COLO829 (cell line): ENCODE results near the gene SLC31A2.

ENCODE experiments used
- DNase-seq: peaks from one replicate; pipeline ENCODE4 v3.0.0; 2012; ENCODE audit warnings: low spot score

SLC31A2 gene

GRCh38 chr9:113186137-113186755 lies 35.4 kb downstream of the SLC31A2 start:
- DNase-seq: no peak

GRCh38 chr9:113187929-113188595 lies 37.3 kb downstream of the SLC31A2 start:
- peak; percentile 89 for DNase-seq

- DNase-seq: no peak
These were observed 41.6 kb downstream of the SLC31A2 start for GRCh38 chr9:113192455-113192854.

- DNase-seq: no peak
These were observed 49.0 kb downstream of the SLC31A2 start for GRCh38 chr9:113199683-113200329.

- no peak for DNase-seq
These were observed 54.6 kb downstream of the SLC31A2 start for GRCh38 chr9:113205432-113205831.

GRCh38 chr9:113205861-113206260 lies 55.1 kb downstream of the SLC31A2 start:
- DNase-seq: no peak

GRCh38 chr9:113210815-113211214 lies 60.0 kb downstream of the SLC31A2 start:
- DNase-seq: no peak
